ENCODE measurements around the gene POMGNT2.

DNA sequence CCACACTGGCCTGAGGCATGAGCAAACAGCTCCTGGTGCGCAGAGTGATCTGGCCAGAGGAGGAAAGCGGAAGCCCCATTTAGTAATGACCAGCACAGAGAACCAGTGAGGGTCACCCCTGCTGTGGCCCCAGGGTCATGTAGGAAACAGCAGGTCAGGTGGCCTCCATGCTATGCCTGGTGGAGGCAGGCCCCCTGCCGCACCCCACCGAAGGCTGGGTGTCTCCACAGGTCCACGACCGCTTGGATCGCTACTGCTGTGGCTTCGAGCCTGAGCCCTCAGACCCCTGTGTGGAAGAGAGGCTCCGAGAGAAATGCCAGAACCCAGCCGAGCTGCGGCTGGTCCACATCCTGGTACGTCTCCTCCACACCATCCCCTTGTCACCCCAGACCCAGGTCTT lies 52.6 kb downstream of the POMGNT2 start:
- TF ChIP-seq TAF1 (IDR thresholded peaks at IDR 0.05; ENCODE audit: borderline replicate concordance, low read depth, low read length): no peak
- TF ChIP-seq POLR2A (IDR thresholded peaks at IDR 0.05; ENCODE audit: low read depth, low read length): no peak
